GM21619 (cell line): ENCODE measurements around the gene SSX2.
"Not testable (repeated sequence)": the region's sequence is repeated elsewhere in the genome, so short reads cannot be mapped to it uniquely, and the experiment has no call there.

ENCODE experiments used
- ATAC-seq: cut with Tn5 transposase; IDR thresholded peaks from one replicate; pipeline ENCODE4 v1.9.1; 2021; ENCODE audit not compliant: unreplicated experiment

The SSX2 gene

GRCh38 chrX:52707078-52707477 lies at the start of gene SSX2:
Gene SSX2 (minus strand): TSS chrX:52707178. CDS start chrX:52705749, 1,429 bp downstream.
- not testable (repeated sequence) for ATAC-seq

DNA sequence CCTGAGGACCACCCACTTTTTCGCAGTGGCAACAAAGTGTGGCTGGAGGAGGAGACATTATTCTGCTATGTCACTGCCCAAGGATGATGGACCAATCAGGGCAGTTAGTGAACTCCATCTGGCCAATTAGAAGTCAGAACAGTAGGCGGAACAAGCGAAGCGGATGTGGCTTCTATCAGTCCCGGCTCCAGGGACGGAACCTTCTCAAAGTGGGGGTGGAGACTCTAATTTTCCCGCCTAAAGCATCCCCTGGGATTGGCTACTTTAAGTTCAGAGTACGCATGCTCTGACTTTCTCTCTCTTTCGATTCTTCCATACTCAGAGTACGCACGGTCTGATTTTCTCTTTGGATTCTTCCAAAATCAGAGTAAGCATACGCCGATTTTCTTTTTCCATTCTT lies 44.0 kb upstream of the SSX2 start, which contains the start of gene SSX2B:
Gene SSX2B, plus strand, starts transcription at position 301 of the 400 bp plus-strand sequence. CDS start 1,429 bp downstream, outside the sequence.
- not testable (repeated sequence) for ATAC-seq

- ATAC-seq, result not testable (repeated sequence)
Observed at GRCh38 chrX:52692034-52692433, 14.9 kb downstream of the SSX2 start.

DNA sequence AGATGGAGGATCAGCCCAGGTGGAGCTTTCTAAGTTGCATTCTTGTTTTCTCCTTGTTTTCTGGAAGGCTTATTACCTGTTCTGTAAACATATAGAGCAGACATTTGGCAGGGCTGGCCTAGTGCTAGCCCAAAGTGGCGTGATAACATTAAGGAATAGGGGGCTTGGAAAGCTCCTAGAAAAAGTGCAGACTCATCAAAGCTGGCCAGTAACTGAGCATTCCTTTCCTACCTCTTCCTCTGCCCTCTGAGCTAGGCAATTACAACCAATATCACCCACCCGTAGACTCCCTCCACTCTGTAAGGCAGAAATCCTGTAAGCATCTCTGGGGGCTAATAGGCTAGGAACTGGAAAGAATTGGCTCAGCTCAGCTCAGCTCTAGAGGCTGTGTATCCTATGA lies 44.8 kb downstream of the SSX2 start:
- ATAC-seq, result not testable (repeated sequence)

- not testable (repeated sequence) for ATAC-seq
Observed at GRCh38 chrX:52655475-52655874, 51.5 kb downstream of the SSX2 start.

- not testable (repeated sequence) for ATAC-seq
Observed at GRCh38 chrX:52654800-52655199, 52.2 kb downstream of the SSX2 start, which contains the start of gene SSX7. Gene SSX7 (minus strand): TSS chrX:52654900. CDS start chrX:52653472, 1,428 bp downstream.

DNA sequence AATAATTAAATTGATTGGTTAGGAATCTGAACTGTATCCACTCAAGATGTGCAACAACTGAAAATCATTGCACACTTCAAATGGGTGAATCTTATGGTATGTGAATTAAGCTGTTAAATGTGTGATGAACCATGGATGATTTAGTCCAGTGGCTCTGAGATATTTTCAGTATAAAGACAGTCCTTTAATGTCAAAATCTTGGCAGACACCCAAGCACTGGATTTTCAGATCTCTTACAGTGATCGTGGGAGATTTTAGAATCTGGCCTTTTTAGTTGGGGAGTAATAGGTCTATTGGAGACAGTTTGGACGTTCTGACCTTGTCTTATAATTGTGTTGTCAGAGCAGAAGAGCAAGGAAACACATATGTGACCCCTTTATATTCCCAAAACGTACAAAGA lies 56.3 kb downstream of the SSX2 start:
- ATAC-seq, result not testable (repeated sequence)

DNA sequence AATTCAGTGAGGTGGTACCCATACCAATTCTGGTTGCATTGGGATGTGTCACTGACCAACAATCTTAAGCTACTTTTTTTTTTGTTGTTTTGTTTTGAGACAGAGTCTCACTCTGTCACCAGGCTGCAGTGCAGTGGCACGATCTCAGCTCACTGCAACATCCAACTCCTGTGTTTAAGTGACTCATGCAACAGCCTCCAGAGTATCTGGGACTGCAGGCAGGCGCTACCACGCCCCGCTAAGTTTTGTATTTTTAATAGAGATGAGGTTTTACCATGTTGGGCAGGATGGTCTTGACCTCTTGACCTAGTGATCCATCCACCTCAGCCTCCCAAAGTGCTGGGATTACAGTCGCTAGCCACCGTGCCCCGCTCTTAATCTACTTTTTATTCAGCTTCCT lies 58.0 kb downstream of the SSX2 start:
- not testable (repeated sequence) for ATAC-seq
